Right renal pelvis (tissue), 4 donors: ENCODE measurements around the gene ATP4A. TPM values are rescaled to one million over a fixed set of nuclear protein-coding genes. Genes with fewer than 3 reads are reported as not detected.

Experiments
- DNase-seq, 4 donors: peaks; one replicate each; pipeline ENCODE4 v3.0.0-alpha.2; 2013; ENCODE audit warnings: low read depth in 4 of 4, low spot score in 3 of 4, missing footprints in 1 of 4
- polyA plus RNA-seq, 4 donors: library from polyadenylated mRNA; unstranded; fragments of 120-200 nt; gene quantifications; one replicate each; pipeline ENCODE4 v1.2.1, GENCODE V29; 2013; ENCODE audit not compliant: insufficient read length in 4 of 4

ATP4A gene
- polyA plus RNA-seq, 4 donors, result 0.05 to 0.10 TPM; not detected in 2

DNA sequence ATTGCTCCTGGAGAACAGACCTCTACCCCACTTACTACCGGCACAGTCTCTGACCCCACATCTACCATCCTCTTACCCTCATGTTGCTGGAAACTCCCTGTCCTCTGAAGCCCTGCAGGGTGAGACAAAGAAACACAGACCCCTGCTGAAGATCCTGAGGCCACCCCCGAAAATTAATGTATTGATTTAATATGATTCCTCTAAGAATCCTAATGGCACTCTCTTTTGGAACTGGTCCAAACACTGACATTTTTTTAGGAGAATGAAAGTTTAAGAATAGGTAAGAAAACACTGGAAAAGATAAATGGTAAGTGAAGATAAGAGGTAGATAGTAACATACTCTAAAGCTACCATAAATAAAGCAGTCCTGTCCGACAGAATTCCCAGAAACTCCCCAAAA lies 55.3 kb downstream of the ATP4A start:
- no peak for DNase-seq

- no peak for DNase-seq
Measured at GRCh38 chr19:35507561-35507960, 55.9 kb downstream of the ATP4A start.

- no peak for DNase-seq
Measured at GRCh38 chr19:35506011-35506410, 57.4 kb downstream of the ATP4A start.

DNA sequence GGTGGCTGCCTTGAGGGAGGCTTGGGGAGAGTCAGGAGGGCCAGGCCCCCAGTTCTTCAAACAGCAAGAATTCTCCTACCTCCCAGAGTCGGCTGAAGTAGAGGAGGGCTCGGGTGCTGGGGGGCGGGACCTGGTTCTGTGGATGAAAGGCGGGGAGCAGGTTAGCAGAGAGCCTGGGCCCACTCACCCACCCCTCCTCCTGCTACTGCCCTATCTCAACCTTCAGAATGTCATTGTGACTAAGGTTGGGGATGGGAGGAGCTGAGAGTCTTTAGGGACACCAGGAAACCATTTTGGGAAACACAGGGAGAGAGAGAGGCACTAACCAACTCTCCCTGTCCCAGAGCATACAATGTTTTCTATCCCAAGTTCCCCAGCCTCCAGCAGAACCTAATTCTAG lies 60.7 kb downstream of the ATP4A start:
- no peak for DNase-seq

DNA sequence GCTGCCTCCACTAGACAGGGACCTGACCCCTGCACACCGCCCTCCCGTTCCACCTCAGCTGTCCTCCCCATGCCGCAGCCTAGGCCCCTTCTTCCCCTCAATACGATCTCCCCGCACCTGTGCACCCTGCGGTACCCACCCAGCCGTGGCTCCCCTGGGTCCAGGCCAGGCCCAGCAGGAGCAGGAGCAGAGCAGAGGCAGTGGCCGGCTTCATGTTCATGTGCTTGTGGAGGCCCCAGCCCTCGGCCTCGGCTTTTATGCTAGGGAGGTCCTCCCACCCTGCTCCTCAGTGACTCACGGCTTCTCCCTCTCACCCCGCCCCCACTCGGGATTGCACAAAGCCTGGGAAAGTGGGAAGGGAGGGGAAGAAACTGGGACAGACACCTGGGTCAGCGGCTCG lies 61.8 kb downstream of the ATP4A start:
- DNase-seq, result no peak

DNA sequence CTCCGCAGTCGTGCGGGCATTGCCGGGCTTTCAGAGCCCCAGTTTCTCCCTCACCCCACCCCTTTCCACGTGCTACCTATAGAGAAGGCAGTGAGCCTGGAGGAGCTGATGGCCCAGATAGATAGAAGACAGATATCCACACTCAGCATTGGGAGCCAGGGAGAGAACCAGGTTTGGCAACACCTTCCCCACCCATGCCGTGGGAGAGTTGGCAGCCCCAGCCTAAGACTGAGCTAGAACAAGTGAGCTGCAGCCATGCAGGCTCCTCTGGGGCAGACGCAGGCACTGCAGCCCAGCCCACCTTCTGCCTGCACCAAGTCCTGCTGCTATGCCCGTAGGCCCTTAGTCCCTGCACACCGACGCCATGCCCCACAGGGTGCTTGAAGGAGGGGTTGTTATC lies 62.8 kb downstream of the ATP4A start:
- no peak for DNase-seq

Other genes starting within 250 kb of the ATP4A start
- gene CD22, start 234.5 kb downstream of the ATP4A start, polyA plus RNA-seq, result 10 to 100 TPM in 2 of 4 donors, 1 to 10 TPM in 2; 6.6 to 31.5 (median 9.0) TPM
- under 1 TPM; 0.22 to 0.57 (median 0.33) TPM for gene FFAR1, start 215.8 kb downstream of the ATP4A start, polyA plus RNA-seq
- gene FFAR3, start 205.2 kb downstream of the ATP4A start, polyA plus RNA-seq, result under 1 TPM in 3 of 4 donors, not detected in 1; 0.10 to 0.30 (median 0.25) TPM
- not detected for gene GPR42, start 192.6 kb downstream of the ATP4A start, polyA plus RNA-seq
- under 1 TPM; 0.21 to 0.37 (median 0.33) TPM for gene FFAR2, start 115.4 kb downstream of the ATP4A start, polyA plus RNA-seq
- gene KRTDAP, start 73.2 kb downstream of the ATP4A start, polyA plus RNA-seq, result under 1 TPM; 0.44 to 0.87 (median 0.63) TPM
- gene DMKN, start 50.0 kb downstream of the ATP4A start, polyA plus RNA-seq, result 10 to 100 TPM; 76.2 to 91.6 (median 82.7) TPM
- under 1 TPM in 2 of 4 donors, not detected in 2; 0.04 to 0.14 TPM for gene SBSN, start 35.3 kb downstream of the ATP4A start, polyA plus RNA-seq
- not detected for gene GAPDHS, start 30.2 kb downstream of the ATP4A start, polyA plus RNA-seq
- gene TMEM147, start 18.0 kb downstream of the ATP4A start, polyA plus RNA-seq, result 100 to 1,000 TPM in 1 of 4 donors, 10 to 100 TPM in 3; 87.8 to 113 (median 90.9) TPM
- not detected for gene PMIS2, start 22.5 kb upstream of the ATP4A start, polyA plus RNA-seq
- gene HAUS5, start 49.1 kb upstream of the ATP4A start, polyA plus RNA-seq, result 10 to 100 TPM; 26.6 to 28.5 (median 27.3) TPM
- 10 to 100 TPM; 57.9 to 94.9 (median 60.8) TPM for gene RBM42, start 65.4 kb upstream of the ATP4A start, polyA plus RNA-seq
- 1 to 10 TPM; 1.6 to 3.1 (median 1.7) TPM for gene ETV2, start 78.1 kb upstream of the ATP4A start, polyA plus RNA-seq
- gene COX6B1, start 84.7 kb upstream of the ATP4A start, polyA plus RNA-seq, result 100 to 1,000 TPM; 306 to 370 (median 344) TPM
- 10 to 100 TPM in 3 of 4 donors, 1 to 10 TPM in 1; 1.6 to 48.7 (median 31.6) TPM for gene UPK1A, start 102.9 kb upstream of the ATP4A start, polyA plus RNA-seq
- gene ZBTB32, start 140.9 kb upstream of the ATP4A start, polyA plus RNA-seq, result under 1 TPM in 3 of 4 donors, not detected in 1; 0.37 to 0.51 (median 0.42) TPM
- 10 to 100 TPM; 28.1 to 36.6 (median 31.8) TPM for gene KMT2B, start 154.3 kb upstream of the ATP4A start, polyA plus RNA-seq
- gene IGFLR1, start 178.8 kb upstream of the ATP4A start, polyA plus RNA-seq, result 1 to 10 TPM; 2.1 to 4.0 (median 2.9) TPM
- gene U2AF1L4, start 181.8 kb upstream of the ATP4A start, polyA plus RNA-seq, result 10 to 100 TPM; 15.6 to 19.8 (median 17.1) TPM
- gene PSENEN, start 182.0 kb upstream of the ATP4A start, polyA plus RNA-seq, result 10 to 100 TPM; 62.5 to 86.3 (median 68.7) TPM
- 10 to 100 TPM in 1 of 4 donors, 1 to 10 TPM in 3; 8.3 to 11.1 (median 9.4) TPM for gene LIN37, start 184.9 kb upstream of the ATP4A start, polyA plus RNA-seq
- gene HSPB6, start 193.4 kb upstream of the ATP4A start, polyA plus RNA-seq, result 10 to 100 TPM; 26.2 to 30.4 (median 27.8) TPM
- 10 to 100 TPM; 14.8 to 20.4 (median 16.5) TPM for gene PROSER3, start 194.5 kb upstream of the ATP4A start, polyA plus RNA-seq
- 10 to 100 TPM; 21.1 to 33.2 (median 23.7) TPM for gene ARHGAP33, start 211.9 kb upstream of the ATP4A start, polyA plus RNA-seq
- gene PRODH2, start 249.2 kb upstream of the ATP4A start, polyA plus RNA-seq, result 10 to 100 TPM; 24.6 to 48.0 (median 32.4) TPM